Parathyroid adenoma (tissue), 2 donors: Measurements from ENCODE around the gene PALM.

Experiments used
- H2AFZ ChIP-seq: fragments of 300-600 bp; sonication (generic); one replicate; pipeline ENCODE4 v1.7.0; 2017; ENCODE audit warnings: antibody characterized with exemption, mild to moderate bottlenecking
- H3K27ac ChIP-seq: fragments of 300-600 bp; sonication (generic); one replicate; pipeline ENCODE4 v1.7.0; 2017
- H3K27me3 ChIP-seq: fragments of 300-600 bp; sonication (generic); one replicate; pipeline ENCODE4 v1.7.0; 2017; ENCODE audit warnings: low read length; ENCODE audit not compliant: control insufficient read depth, insufficient read depth
- H3K36me3 ChIP-seq: fragments of 300-600 bp; sonication (generic); one replicate; pipeline ENCODE4 v1.7.0; 2017; ENCODE audit warnings: low read length; ENCODE audit not compliant: control insufficient read depth, insufficient read depth
- H3K4me1 ChIP-seq: fragments of 300-600 bp; sonication (generic); one replicate; pipeline ENCODE4 v1.7.0; 2017; ENCODE audit warnings: control low read depth
- H3K4me2 ChIP-seq: fragments of 300-600 bp; sonication (generic); one replicate; pipeline ENCODE4 v1.7.0; 2017; ENCODE audit warnings: low read length
- H3K4me3 ChIP-seq: fragments of 300-600 bp; sonication (generic); one replicate; pipeline ENCODE4 v1.7.0; 2017; ENCODE audit warnings: low read depth, low read length
- H3K79me2 ChIP-seq: fragments of 300-600 bp; sonication (generic); one replicate; pipeline ENCODE4 v1.7.0; 2017; ENCODE audit warnings: control low read depth
- H3K9ac ChIP-seq: fragments of 300-600 bp; sonication (generic); one replicate; pipeline ENCODE4 v1.7.0; 2017; ENCODE audit warnings: mild to moderate bottlenecking
- H3K9me3 ChIP-seq: fragments of 300-600 bp; sonication (generic); one replicate; pipeline ENCODE4 v1.7.0; 2017; ENCODE audit warnings: low read length; ENCODE audit not compliant: control insufficient read depth
- CTCF ChIP-seq: fragments of 300-600 bp; sonication (generic); IDR thresholded peaks from one replicate; pipeline ENCODE4 v1.7.0; 2017; ENCODE audit warnings: antibody characterized with exemption, mild to moderate bottlenecking
- donor health status: primary hyperparathyroidism.

PALM gene

GRCh38 chr19:769616-770015 lies 60.9 kb downstream of the PALM start:
- no peak overlapping the region for H3K27ac ChIP-seq
- H2AFZ ChIP-seq: no peak overlapping the region
- H3K4me3 ChIP-seq: no peak overlapping the region
- TF ChIP-seq CTCF: no peak
- peaks cover 6% of the 10 kb centered on the region for H3K4me1 ChIP-seq
- no peaks in the 10 kb centered on the region for H3K9me3 ChIP-seq
- no peaks in the 10 kb centered on the region for H3K79me2 ChIP-seq
- H3K9ac ChIP-seq: no peak overlapping the region
- no peaks in the 10 kb centered on the region for H3K27me3 ChIP-seq
- no peaks in the 10 kb centered on the region for H3K36me3 ChIP-seq
- H3K4me2 ChIP-seq: no peak overlapping the region

- H3K4me1 ChIP-seq: peaks cover 6% of the 10 kb centered on the region
- H3K79me2 ChIP-seq: no peaks in the 10 kb centered on the region
- TF ChIP-seq CTCF: peak; percentile 54
- no peak overlapping the region for H3K4me3 ChIP-seq
- H3K4me2 ChIP-seq: no peak overlapping the region
- H2AFZ ChIP-seq: no peak overlapping the region
- no peak overlapping the region for H3K27ac ChIP-seq
- H3K9ac ChIP-seq: no peak overlapping the region
- H3K9me3 ChIP-seq: no peaks in the 10 kb centered on the region
- no peaks in the 10 kb centered on the region for H3K27me3 ChIP-seq
- no peaks in the 10 kb centered on the region for H3K36me3 ChIP-seq
Observed at GRCh38 chr19:771332-771785, 62.6 kb downstream of the PALM start.

GRCh38 chr19:772063-772462 lies 63.3 kb downstream of the PALM start:
- no peak overlapping the region for H3K4me3 ChIP-seq
- no peak overlapping the region for H3K27ac ChIP-seq
- H3K79me2 ChIP-seq: no peaks in the 10 kb centered on the region
- H3K9ac ChIP-seq: no peak overlapping the region
- no peak overlapping the region for H3K4me2 ChIP-seq
- no peaks in the 10 kb centered on the region for H3K36me3 ChIP-seq
- peaks cover 6% of the 10 kb centered on the region for H3K4me1 ChIP-seq
- no peak for TF ChIP-seq CTCF
- H2AFZ ChIP-seq: no peak overlapping the region
- no peaks in the 10 kb centered on the region for H3K27me3 ChIP-seq
- H3K9me3 ChIP-seq: no peaks in the 10 kb centered on the region

GRCh38 chr19:772730-773436 lies 64.1 kb downstream of the PALM start:
- Histone ChIP-seq H3K79me2 (no peaks in the 10 kb centered on the region), H3K4me1 (peaks cover 6% of the 10 kb centered on the region), H3K27me3 (no peaks in the 10 kb centered on the region), H3K27ac (no peak overlapping the region), H2AFZ (peak overlapping the region; percentile 69), H3K9ac (no peak overlapping the region), H3K9me3 (no peaks in the 10 kb centered on the region), H3K36me3 (no peaks in the 10 kb centered on the region), H3K4me2 (no peak overlapping the region), H3K4me3 (no peak overlapping the region)
- TF ChIP-seq CTCF: no peak

DNA sequence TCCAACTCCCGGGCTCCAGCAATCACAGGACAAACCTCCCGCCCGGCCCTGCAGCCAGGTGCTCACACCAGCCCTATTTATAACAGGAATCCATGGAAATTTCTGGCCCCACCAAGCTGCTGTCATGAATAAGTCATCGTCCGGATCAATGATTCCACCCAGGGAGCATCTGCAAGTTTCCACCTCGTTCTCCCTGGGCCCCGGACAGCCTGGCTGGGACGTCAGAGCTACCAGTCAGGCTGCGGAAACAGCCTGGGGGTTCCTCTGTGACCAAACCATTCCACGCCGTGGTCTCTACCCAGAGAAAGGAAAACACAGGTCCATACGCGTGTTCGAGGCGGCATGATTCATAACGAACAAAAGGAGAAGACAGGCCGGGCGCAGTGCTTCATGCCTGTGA lies 67.8 kb downstream of the PALM start:
- Histone ChIP-seq H3K4me1 (peaks cover 6% of the 10 kb centered on the region), H3K27ac (no peak overlapping the region)

More for the DNA sequence above, 67.8 kb downstream of the PALM start:
- Histone ChIP-seq H3K79me2 (no peaks in the 10 kb centered on the region), H3K4me3 (no peak overlapping the region), H3K27me3 (no peaks in the 10 kb centered on the region), H3K9me3 (no peaks in the 10 kb centered on the region), H3K36me3 (no peaks in the 10 kb centered on the region), H2AFZ (no peak overlapping the region), H3K9ac (no peak overlapping the region), H3K4me2 (no peak overlapping the region)
- TF ChIP-seq CTCF: no peak
